Chondrocyte (in vitro differentiated cells): ENCODE measurements around the gene COPS3. TPM values are rescaled to one million over a fixed set of nuclear protein-coding genes. Genes with fewer than 3 reads are reported as not detected.
"Not testable (repeated sequence)": the region's sequence is repeated elsewhere in the genome, so short reads cannot be mapped to it uniquely, and the experiment has no call there.

ENCODE experiments used
- DNase-seq: peaks from one replicate; pipeline ENCODE4 v3.0.0; 2021; ENCODE audit warnings: mixed read lengths, low spot score
- H3K27ac Mint-ChIP-seq: one replicate; pipeline ENCODE4 v1.8.0; 2021; ENCODE audit warnings: mild to moderate bottlenecking, moderate library complexity, mixed read lengths; ENCODE audit not compliant: unreplicated experiment
- H3K27me3 Mint-ChIP-seq: 2 replicates; pipeline ENCODE4 v1.8.0; 2021; ENCODE audit warnings: low read depth, mixed read lengths
- H3K36me3 Mint-ChIP-seq: 2 replicates; pipeline ENCODE4 v1.8.0; 2021; ENCODE audit warnings: low read depth, mixed read lengths
- H3K4me1 Mint-ChIP-seq: 2 replicates; pipeline ENCODE4 v1.8.0; 2021; ENCODE audit warnings: low read depth, mild to moderate bottlenecking, mixed read lengths
- H3K4me3 Mint-ChIP-seq: one replicate; pipeline ENCODE4 v1.8.0; 2021; ENCODE audit warnings: mild to moderate bottlenecking, moderate library complexity, mixed read lengths; ENCODE audit not compliant: unreplicated experiment
- H3K9me3 Mint-ChIP-seq: 2 replicates; pipeline ENCODE4 v1.8.0; 2021; ENCODE audit warnings: low read depth, mixed read lengths
- CTCF ChIP-seq: fragments of 200-600 bp; sonication (generic); IDR thresholded peaks from 2 replicates; pipeline ENCODE4 v1.5.0; 2021; ENCODE audit warnings: antibody characterized with exemption, mild to moderate bottlenecking, moderate library complexity
- total RNA-seq: library from RNA; stranded (reverse); gene quantifications from 3 replicates; pipeline ENCODE4 v1.2.1, GENCODE V29; 2021

Gene COPS3
- total RNA-seq, 1 donor from 2014 or later = 50.9 TPM

- Mint-ChIP-seq H3K4me1 (no peaks in the 10 kb centered on the region), H3K9me3 (no peaks in the 10 kb centered on the region), H3K36me3 (peaks cover 36% of the 10 kb centered on the region), H3K4me3 (no peak overlapping the region), H3K27ac (no peak overlapping the region), H3K27me3 (no peaks in the 10 kb centered on the region)
- TF ChIP-seq CTCF = no peak
- no peak for DNase-seq
Measured at GRCh38 chr17:17258998-17259397, 22.0 kb downstream of the COPS3 start.

- TF ChIP-seq CTCF = no peak
- DNase-seq = no peak
- no peak overlapping the region for H3K27ac Mint-ChIP-seq
- no peaks in the 10 kb centered on the region for H3K27me3 Mint-ChIP-seq
- no peak overlapping the region for H3K4me3 Mint-ChIP-seq
- peaks cover 38% of the 10 kb centered on the region for H3K36me3 Mint-ChIP-seq
- H3K9me3 Mint-ChIP-seq = no peaks in the 10 kb centered on the region
- H3K4me1 Mint-ChIP-seq = no peaks in the 10 kb centered on the region
Measured at GRCh38 chr17:17258011-17258410, 23.0 kb downstream of the COPS3 start.

DNA sequence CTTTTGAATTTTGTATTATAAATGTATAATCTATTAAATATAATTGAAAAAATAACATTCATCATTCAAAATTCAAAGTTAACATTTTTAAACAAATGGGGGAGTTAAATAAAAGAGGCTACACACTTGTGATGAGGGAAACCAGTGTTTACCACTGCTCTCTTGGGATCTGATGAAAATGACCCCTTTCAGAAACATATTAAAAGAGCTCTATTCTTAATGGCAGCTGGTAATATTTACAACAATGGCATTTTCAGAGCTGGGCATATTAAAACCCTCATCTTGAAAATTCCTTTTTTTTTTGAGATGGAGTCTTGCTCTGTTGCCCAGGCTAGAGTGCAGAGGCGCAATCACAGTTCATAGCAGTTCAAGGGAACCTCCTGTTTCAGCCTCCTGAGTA lies 24.7 kb downstream of the COPS3 start:
- Mint-ChIP-seq H3K27me3 (no peaks in the 10 kb centered on the region), H3K27ac (no peak overlapping the region), H3K36me3 (peaks cover 40% of the 10 kb centered on the region), H3K4me1 (no peaks in the 10 kb centered on the region), H3K4me3 (no peak overlapping the region), H3K9me3 (no peaks in the 10 kb centered on the region)
- no peak for TF ChIP-seq CTCF
- no peak for DNase-seq

- not testable (repeated sequence) for H3K27ac Mint-ChIP-seq, H3K4me1 Mint-ChIP-seq, H3K4me3 Mint-ChIP-seq, DNase-seq, H3K9me3 Mint-ChIP-seq, H3K27me3 Mint-ChIP-seq
- peaks cover 37% of the 10 kb centered on the region for H3K36me3 Mint-ChIP-seq
Measured at GRCh38 chr17:17255689-17256088, 25.4 kb downstream of the COPS3 start.

DNA sequence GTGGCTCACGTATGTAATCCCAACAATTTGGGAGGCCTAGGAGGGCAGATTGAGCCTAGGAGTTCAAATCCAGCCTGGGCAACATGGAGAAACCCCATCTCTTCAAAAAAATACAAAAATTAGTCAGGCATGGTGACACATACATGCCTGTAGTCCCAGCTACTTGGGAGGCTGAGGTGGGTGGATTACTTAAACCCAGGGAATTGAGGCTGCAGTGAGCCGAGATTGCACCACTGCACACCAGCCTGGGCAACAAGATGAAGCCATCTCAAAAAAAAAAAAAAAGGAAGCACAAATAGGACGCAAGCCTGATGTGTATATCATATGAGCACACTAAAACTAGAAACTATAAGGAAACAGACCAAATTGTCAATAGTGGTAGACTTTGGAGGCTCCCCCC lies 27.0 kb downstream of the COPS3 start:
- no peak for TF ChIP-seq CTCF
- Mint-ChIP-seq H3K27me3 (no peaks in the 10 kb centered on the region), H3K4me3 (no peak overlapping the region), H3K4me1 (no peaks in the 10 kb centered on the region), H3K36me3 (peaks cover 30% of the 10 kb centered on the region), H3K9me3 (no peaks in the 10 kb centered on the region), H3K27ac (no peak overlapping the region)
- no peak for DNase-seq

- Mint-ChIP-seq H3K27ac (no peak overlapping the region), H3K4me3 (no peak overlapping the region), H3K4me1 (no peaks in the 10 kb centered on the region), H3K36me3 (peaks cover 28% of the 10 kb centered on the region), H3K9me3 (no peaks in the 10 kb centered on the region), H3K27me3 (no peaks in the 10 kb centered on the region)
- DNase-seq = no peak
- TF ChIP-seq CTCF = no peak
Measured at GRCh38 chr17:17253406-17253805, 27.6 kb downstream of the COPS3 start.
